MM.1S (cell line): ENCODE measurements around the gene XYLT1.

ENCODE experiments used
- CTCF ChIP-seq: fragments of 300-600 bp; sonication (generic); IDR thresholded peaks from 2 replicates; pipeline ENCODE4 v1.5.1; 2016; ENCODE audit warnings: antibody characterized with exemption, low read length, mixed read lengths
- EZH2phosphoT487 ChIP-seq: fragments of 300-600 bp; sonication (generic); IDR thresholded peaks from 2 replicates; pipeline ENCODE4 v1.6.1; 2018; ENCODE audit warnings: antibody characterized with exemption, low read length

- no peak for TF ChIP-seq CTCF
- no peak for TF ChIP-seq EZH2phosphoT487
These were observed 164.0 kb downstream of the XYLT1 start for GRCh38 chr16:17306745-17307144.
